Measurements from ENCODE around the gene TAX1BP1. TPM values are rescaled to one million over a fixed set of nuclear protein-coding genes. Genes with fewer than 3 reads are reported as not detected.

Gene TAX1BP1
- total RNA-seq, 1 experiment from 2014 or later = 69.9 TPM

DNA sequence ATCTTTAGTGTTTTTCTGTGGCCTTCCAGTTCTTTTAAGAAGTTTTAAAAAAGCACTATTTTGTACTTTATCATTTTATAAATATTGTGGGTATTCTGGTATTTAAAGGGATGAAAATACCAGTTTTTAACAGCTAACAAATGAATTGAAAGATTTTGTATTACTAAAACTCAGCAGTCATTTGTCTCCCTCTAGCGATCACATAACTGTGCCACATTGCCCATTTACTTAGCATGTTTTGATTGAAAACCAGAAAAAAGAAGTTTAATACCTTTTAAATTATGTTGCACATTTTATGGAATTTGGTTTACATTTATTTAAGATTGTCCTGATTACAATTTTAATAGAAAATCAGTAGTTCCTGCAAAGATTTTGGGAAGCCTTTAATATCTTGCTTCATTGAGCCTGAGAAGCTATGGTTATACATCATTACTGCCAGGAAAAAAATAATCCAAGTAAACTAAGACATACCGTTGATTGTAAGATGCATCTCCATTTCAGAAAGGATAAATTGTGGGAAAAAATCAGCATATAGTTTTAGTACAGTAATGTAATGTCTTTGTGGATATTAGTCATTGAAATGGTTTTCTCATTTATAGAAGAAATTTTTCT lies 34.9 kb downstream of the TAX1BP1 start (continued):
- TF ChIP-seq, protein P1, sequence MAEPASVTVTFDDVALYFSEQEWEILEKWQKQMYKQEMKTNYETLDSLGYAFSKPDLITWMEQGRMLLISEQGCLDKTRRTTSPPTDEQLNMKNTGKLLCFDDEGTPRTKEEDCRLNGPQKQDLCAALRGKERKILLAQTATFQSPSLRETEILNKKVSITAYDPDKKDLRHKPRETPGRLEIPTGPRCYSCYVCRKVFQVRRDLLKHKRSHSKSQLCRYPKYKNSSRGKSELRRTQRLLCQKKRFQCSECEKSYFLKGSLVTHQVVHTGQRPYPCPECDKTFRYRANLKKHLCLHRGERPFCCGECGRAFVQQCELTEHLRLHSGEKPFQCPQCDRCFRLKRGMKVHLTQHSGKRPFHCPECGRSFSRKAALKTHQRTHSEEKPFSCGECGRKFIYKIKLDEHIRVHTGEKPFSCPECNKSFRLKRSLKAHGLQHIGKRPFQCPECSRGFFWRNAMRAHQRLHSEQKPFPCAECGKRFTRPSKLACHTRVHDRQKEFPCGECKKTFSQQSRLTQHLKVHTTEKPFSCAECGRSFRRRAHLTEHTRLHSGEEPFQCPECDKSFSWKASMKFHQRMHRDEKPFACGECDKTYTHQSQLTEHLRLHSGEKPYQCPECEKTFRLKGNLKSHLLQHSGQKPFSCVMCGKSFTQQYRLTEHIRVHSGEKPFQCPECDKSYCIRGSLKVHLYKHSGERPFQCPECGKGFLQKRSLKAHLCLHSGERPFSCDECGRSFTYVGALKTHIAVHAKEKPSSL (CRISPR knock-in tag; conservative IDR thresholded peaks at IDR 0.05) = no peak
- TF ChIP-seq, protein P2, sequence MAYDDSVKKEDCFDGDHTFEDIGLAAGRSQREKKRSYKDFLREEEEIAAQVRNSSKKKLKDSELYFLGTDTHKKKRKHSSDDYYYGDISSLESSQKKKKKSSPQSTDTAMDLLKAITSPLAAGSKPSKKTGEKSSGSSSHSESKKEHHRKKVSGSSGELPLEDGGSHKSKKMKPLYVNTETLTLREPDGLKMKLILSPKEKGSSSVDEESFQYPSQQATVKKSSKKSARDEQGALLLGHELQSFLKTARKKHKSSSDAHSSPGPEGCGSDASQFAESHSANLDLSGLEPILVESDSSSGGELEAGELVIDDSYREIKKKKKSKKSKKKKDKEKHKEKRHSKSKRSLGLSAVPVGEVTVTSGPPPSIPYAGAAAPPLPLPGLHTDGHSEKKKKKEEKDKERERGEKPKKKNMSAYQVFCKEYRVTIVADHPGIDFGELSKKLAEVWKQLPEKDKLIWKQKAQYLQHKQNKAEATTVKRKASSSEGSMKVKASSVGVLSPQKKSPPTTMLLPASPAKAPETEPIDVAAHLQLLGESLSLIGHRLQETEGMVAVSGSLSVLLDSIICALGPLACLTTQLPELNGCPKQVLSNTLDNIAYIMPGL (CRISPR knock-in tag; IDR thresholded peaks at IDR 0.05) = no peak
- TF ChIP-seq, protein P3, sequence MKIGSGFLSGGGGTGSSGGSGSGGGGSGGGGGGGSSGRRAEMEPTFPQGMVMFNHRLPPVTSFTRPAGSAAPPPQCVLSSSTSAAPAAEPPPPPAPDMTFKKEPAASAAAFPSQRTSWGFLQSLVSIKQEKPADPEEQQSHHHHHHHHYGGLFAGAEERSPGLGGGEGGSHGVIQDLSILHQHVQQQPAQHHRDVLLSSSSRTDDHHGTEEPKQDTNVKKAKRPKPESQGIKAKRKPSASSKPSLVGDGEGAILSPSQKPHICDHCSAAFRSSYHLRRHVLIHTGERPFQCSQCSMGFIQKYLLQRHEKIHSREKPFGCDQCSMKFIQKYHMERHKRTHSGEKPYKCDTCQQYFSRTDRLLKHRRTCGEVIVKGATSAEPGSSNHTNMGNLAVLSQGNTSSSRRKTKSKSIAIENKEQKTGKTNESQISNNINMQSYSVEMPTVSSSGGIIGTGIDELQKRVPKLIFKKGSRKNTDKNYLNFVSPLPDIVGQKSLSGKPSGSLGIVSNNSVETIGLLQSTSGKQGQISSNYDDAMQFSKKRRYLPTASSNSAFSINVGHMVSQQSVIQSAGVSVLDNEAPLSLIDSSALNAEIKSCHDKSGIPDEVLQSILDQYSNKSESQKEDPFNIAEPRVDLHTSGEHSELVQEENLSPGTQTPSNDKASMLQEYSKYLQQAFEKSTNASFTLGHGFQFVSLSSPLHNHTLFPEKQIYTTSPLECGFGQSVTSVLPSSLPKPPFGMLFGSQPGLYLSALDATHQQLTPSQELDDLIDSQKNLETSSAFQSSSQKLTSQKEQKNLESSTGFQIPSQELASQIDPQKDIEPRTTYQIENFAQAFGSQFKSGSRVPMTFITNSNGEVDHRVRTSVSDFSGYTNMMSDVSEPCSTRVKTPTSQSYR (CRISPR knock-in tag; IDR thresholded peaks at IDR 0.05) = no peak

GRCh38 chr7:27775782-27776181 lies 35.8 kb downstream of the TAX1BP1 start:
- TF ChIP-seq NR1H2 (CRISPR knock-in tag; IDR thresholded peaks at IDR 0.05) (no peak), EMX1 (CRISPR knock-in tag; IDR thresholded peaks at IDR 0.05) (no peak), IRF2 (CRISPR knock-in tag; IDR thresholded peaks at IDR 0.05; ENCODE audit: borderline replicate concordance, low read depth) (no peak), ATF1 (CRISPR knock-in tag; IDR thresholded peaks at IDR 0.05) (no peak), ZNF396 (CRISPR knock-in tag; IDR thresholded peaks at IDR 0.05; ENCODE audit: borderline replicate concordance) (no peak)
- TF ChIP-seq, protein P4, sequence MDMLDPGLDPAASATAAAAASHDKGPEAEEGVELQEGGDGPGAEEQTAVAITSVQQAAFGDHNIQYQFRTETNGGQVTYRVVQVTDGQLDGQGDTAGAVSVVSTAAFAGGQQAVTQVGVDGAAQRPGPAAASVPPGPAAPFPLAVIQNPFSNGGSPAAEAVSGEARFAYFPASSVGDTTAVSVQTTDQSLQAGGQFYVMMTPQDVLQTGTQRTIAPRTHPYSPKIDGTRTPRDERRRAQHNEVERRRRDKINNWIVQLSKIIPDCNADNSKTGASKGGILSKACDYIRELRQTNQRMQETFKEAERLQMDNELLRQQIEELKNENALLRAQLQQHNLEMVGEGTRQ (CRISPR knock-in tag; IDR thresholded peaks at IDR 0.05) = no peak
- TF ChIP-seq, protein P5, sequence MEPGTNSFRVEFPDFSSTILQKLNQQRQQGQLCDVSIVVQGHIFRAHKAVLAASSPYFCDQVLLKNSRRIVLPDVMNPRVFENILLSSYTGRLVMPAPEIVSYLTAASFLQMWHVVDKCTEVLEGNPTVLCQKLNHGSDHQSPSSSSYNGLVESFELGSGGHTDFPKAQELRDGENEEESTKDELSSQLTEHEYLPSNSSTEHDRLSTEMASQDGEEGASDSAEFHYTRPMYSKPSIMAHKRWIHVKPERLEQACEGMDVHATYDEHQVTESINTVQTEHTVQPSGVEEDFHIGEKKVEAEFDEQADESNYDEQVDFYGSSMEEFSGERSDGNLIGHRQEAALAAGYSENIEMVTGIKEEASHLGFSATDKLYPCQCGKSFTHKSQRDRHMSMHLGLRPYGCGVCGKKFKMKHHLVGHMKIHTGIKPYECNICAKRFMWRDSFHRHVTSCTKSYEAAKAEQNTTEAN (CRISPR knock-in tag; IDR thresholded peaks at IDR 0.05) = no peak
- ChIA-PET CTCF (interaction anchor here (1.6 to 2.7 kb wide), 7 partner anchors 10 to 169 kb away, joined by 5 to 17 read pairs (median 14); partner anchors contain the start of gene HIBADH), POLR2A (no interaction called here)
- no peaks in the 10 kb centered on the region for H3K9me3 Mint-ChIP-seq
- H3K27ac Mint-ChIP-seq = no peak overlapping the region
- peaks cover 8% of the 10 kb centered on the region for H3K4me1 Mint-ChIP-seq
- no peak for DNase-seq (ENCODE audit: low spot score)
- H3K27me3 Mint-ChIP-seq (ENCODE audit: low read depth) = no peaks in the 10 kb centered on the region
- peaks cover 2% of the 10 kb centered on the region; the same call in 1 of the 2 replicates for H3K36me3 Mint-ChIP-seq
- no peak for ATAC-seq
- H3K4me3 Mint-ChIP-seq = no peak overlapping the region

GRCh38 chr7:27777662-27778061 lies 37.7 kb downstream of the TAX1BP1 start:
- no peaks in the 10 kb centered on the region for H3K27me3 Mint-ChIP-seq (ENCODE audit: low read depth)
- CTCF ChIA-PET = interaction anchor here (1.4 to 1.5 kb wide), 2 partner anchors 319 to 581 kb away, joined by 3 to 8 read pairs; no protein-coding TSS in a partner anchor
- H3K27ac Mint-ChIP-seq = no peak overlapping the region
- TF ChIP-seq, protein P6, sequence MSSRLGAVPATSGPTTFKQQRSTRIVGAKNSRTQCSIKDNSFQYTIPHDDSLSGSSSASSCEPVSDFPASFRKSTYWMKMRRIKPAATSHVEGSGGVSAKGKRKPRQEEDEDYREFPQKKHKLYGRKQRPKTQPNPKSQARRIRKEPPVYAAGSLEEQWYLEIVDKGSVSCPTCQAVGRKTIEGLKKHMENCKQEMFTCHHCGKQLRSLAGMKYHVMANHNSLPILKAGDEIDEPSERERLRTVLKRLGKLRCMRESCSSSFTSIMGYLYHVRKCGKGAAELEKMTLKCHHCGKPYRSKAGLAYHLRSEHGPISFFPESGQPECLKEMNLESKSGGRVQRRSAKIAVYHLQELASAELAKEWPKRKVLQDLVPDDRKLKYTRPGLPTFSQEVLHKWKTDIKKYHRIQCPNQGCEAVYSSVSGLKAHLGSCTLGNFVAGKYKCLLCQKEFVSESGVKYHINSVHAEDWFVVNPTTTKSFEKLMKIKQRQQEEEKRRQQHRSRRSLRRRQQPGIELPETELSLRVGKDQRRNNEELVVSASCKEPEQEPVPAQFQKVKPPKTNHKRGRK (CRISPR knock-in tag; IDR thresholded peaks at IDR 0.05; ENCODE audit: borderline replicate concordance) = no peak
- no peak for TF ChIP-seq ERG (CRISPR knock-in tag; IDR thresholded peaks at IDR 0.05)
- TF ChIP-seq EMX1 (CRISPR knock-in tag; IDR thresholded peaks at IDR 0.05) = no peak
- no peak for TF ChIP-seq ZNF423 (CRISPR knock-in tag; IDR thresholded peaks at IDR 0.05)
- TF ChIP-seq TCF7 (CRISPR knock-in tag; IDR thresholded peaks at IDR 0.05; ENCODE audit: low read depth) = no peak
- TF ChIP-seq, protein P7, sequence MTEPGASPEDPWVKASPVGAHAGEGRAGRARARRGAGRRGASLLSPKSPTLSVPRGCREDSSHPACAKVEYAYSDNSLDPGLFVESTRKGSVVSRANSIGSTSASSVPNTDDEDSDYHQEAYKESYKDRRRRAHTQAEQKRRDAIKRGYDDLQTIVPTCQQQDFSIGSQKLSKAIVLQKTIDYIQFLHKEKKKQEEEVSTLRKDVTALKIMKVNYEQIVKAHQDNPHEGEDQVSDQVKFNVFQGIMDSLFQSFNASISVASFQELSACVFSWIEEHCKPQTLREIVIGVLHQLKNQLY (CRISPR knock-in tag; IDR thresholded peaks at IDR 0.05) = no peak
- TF ChIP-seq, protein P8, sequence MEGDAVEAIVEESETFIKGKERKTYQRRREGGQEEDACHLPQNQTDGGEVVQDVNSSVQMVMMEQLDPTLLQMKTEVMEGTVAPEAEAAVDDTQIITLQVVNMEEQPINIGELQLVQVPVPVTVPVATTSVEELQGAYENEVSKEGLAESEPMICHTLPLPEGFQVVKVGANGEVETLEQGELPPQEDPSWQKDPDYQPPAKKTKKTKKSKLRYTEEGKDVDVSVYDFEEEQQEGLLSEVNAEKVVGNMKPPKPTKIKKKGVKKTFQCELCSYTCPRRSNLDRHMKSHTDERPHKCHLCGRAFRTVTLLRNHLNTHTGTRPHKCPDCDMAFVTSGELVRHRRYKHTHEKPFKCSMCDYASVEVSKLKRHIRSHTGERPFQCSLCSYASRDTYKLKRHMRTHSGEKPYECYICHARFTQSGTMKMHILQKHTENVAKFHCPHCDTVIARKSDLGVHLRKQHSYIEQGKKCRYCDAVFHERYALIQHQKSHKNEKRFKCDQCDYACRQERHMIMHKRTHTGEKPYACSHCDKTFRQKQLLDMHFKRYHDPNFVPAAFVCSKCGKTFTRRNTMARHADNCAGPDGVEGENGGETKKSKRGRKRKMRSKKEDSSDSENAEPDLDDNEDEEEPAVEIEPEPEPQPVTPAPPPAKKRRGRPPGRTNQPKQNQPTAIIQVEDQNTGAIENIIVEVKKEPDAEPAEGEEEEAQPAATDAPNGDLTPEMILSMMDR (IDR thresholded peaks at IDR 0.05) = no peak

More at GRCh38 chr7:27777662-27778061, 37.7 kb downstream of the TAX1BP1 start:
- Mint-ChIP-seq H3K9me3 (no peaks in the 10 kb centered on the region), H3K4me3 (no peak overlapping the region), H3K4me1 (peaks cover 8% of the 10 kb centered on the region), H3K36me3 (no peaks in the 10 kb centered on the region)
- no peak for ATAC-seq
- no peak for DNase-seq (ENCODE audit: low spot score)
- POLR2A ChIA-PET = no interaction called here
